Epithelial cell of esophagus (primary cell): Measurements from ENCODE around the gene PSMG4.

Experiments used
- DNase-seq: peaks from one replicate; pipeline ENCODE4 v3.0.0; 2010; ENCODE audit warnings: low read depth
- H3K4me3 ChIP-seq: 2 replicates; pipeline ENCODE4 v1.5.1; 2011; ENCODE audit warnings: mild to moderate bottlenecking, low read length, control low read depth
- TF ChIP-seq, protein P1 (sequence below): IDR thresholded peaks from 2 replicates; pipeline ENCODE4 v1.5.1; 2011; ENCODE audit warnings: low read depth, mild to moderate bottlenecking, low read length, control low read depth, inconsistent platforms; ENCODE audit not compliant: insufficient read depth; ENCODE audit errors: missing control alignments

Gene PSMG4

DNA sequence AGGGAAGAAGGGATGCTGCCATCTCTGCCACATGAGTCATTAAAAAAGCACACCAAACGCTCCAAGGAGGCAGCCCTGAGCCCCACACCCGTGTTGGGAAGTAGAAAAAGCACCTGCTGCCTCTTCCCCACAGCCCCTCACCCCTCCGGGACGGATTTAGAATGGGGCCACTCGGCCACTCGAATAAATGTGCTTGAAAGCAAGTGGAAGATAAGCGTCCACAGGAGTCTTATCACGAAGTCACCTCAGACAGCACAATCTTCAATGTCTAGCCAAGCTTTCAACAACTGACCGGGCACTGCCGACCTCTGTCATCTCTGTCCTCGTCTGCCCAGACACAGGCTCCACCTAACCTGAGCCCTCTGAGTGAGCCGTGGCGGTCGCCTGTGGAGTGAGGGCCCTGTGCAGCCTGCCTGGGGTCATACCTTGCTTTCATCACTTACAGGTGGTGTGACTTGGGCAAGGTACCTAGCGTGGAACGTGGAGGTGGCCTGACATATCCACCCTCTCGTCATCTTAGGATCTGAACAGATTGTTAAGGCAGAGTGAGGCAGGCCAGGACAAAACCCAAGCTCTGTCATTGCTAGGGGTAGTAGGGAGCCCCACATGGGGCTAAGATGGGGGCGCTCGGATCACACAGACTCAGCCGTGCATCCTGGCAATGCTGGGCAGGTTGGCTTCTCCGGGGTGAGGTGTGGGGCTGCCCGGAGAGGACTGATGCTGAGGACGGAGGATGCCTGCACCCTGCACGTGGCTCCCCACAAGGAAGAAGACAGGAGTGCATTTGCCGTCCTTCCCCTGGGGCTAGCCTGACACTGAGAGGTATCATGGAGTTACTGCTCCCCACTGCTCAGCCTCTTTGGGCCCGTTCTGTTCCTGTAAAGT lies 34.8 kb downstream of the PSMG4 start:
- TF ChIP-seq, protein P1, sequence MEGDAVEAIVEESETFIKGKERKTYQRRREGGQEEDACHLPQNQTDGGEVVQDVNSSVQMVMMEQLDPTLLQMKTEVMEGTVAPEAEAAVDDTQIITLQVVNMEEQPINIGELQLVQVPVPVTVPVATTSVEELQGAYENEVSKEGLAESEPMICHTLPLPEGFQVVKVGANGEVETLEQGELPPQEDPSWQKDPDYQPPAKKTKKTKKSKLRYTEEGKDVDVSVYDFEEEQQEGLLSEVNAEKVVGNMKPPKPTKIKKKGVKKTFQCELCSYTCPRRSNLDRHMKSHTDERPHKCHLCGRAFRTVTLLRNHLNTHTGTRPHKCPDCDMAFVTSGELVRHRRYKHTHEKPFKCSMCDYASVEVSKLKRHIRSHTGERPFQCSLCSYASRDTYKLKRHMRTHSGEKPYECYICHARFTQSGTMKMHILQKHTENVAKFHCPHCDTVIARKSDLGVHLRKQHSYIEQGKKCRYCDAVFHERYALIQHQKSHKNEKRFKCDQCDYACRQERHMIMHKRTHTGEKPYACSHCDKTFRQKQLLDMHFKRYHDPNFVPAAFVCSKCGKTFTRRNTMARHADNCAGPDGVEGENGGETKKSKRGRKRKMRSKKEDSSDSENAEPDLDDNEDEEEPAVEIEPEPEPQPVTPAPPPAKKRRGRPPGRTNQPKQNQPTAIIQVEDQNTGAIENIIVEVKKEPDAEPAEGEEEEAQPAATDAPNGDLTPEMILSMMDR, result no peak
- no peak overlapping the region for H3K4me3 ChIP-seq
- DNase-seq, result no peak

DNA sequence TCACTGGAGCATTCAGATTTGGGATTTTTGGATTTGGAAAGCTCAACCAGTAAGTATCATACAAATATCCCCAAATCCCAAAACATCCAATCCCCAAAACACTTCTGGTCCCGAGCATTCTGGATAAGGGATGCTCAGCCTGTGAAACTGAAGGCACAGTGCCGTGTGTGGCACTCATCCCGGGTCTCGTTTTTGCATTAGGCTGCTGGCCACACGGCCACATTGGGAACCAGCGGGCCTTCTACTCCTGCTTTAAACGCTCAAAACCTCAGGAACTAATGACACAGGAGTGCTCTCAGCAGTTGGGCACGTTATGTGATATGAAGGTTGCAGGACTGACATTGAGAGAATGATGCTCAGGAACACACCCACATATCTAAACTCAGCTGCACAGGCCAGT lies 35.6 kb downstream of the PSMG4 start:
- TF ChIP-seq, protein P1, result no peak
- no peak for DNase-seq
- H3K4me3 ChIP-seq, result no peak overlapping the region

DNA sequence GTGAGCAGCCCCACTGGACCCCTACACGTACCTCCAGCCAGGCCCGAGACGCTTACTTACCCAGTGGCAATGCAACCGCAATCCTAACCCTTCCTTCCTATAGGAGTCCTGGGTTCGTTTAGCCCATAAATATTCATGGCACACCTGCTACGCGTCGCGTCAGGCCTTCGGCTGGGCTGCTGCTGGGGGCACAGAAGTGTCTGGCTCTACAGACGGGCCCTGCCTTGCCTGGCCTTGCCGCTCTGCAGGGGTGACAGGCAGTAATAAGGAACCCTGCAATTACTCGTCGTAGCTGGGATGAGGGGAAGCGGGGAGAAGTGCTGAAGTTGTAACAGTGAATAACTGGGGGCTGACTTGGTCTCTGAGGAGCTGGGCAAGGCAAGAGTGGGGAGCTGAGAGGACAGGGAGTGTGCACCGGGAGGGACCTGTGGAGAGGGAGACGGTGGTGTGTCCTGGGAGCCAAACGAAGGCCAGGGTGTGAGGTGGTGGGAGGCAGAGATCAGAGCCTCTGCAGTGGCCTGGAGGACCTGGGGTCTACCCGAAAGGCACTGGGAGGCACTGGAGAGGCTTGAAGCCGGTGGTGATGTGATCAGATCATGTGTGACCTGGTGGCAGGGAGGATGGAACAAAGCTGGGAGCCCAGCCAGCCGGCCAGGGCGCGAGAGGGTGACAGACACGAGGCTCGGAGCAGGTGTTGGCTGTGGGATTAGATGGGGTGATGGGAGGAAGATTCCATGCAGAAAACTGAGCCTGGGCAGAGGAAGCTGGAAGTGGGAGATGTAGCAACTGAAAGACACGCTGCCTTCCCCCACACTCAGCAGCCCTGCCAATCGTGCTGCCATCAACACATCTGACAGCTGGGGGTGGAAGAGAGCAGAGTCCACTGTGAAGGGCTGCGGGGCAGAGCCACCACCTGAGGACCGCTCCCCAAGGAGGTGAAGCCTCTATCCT lies 36.4 kb downstream of the PSMG4 start:
- no peak for DNase-seq
- TF ChIP-seq, protein P1, result no peak
- H3K4me3 ChIP-seq, result no peak overlapping the region

DNA sequence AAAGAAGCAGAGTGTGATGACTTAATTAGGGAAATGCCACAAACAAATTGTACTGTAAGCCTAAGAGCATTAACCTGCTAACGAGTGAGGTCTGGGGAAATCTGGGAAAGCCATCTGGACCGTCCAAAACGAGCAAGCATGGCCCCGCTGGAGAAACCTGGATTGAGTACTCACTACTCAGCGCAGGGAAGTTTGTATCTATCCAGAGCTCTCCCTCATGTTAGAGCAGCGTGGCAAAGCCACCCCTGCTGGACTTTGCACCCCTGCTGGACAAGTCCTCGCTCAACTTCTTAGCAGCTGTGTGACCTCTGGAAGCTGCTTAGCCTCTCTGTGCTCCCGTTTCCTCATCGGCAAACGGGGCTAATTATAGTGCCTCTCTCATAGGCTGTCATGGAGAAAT lies 37.3 kb downstream of the PSMG4 start:
- TF ChIP-seq, protein P1, result no peak
- no peak for DNase-seq
- no peak overlapping the region for H3K4me3 ChIP-seq

DNA sequence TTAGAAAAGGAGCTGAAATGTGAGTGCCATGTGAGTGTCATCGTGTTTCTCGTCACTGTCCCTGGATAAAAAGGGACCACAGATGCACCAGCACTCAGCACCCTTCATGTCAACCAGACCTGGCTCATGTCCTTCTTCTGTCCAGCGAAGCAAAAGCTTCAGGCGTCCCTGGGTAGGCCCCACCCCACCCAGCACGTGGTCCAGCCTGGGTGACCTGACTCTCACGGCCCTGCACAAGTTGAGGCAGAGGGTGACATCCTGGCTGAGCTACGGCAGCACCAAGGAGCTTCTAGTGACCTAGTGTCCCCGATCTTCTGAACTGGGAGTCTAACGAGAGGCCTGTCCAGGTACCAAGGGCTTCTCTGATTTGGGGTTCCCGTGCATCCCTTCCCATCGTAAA lies 37.8 kb downstream of the PSMG4 start:
- no peak overlapping the region for H3K4me3 ChIP-seq
- TF ChIP-seq, protein P1, result no peak
- no peak for DNase-seq

DNA sequence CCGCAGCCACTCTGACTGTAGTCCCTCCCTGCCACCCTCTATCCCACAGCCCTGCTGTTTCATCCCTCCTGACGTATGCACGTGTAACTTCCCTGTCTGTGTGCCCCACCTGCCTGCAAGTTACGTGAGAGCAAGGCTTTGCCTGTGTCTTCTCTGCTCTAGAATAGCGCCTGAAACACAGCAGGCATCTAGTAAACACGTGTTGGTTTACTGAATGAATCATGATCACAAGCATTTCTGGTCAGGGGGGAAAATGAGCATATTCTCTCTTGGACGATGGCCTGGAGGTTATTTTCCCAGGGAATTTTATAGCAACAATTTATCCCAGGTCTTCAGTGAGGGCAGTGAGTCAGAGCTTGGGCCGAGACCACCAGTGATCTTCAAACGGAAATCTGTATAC lies 38.3 kb downstream of the PSMG4 start:
- TF ChIP-seq, protein P1, result no peak
- DNase-seq, result no peak

More for the DNA sequence above, 38.3 kb downstream of the PSMG4 start:
- H3K4me3 ChIP-seq, result no peak overlapping the region
